ENCODE results near the gene OBP2A.

DNA sequence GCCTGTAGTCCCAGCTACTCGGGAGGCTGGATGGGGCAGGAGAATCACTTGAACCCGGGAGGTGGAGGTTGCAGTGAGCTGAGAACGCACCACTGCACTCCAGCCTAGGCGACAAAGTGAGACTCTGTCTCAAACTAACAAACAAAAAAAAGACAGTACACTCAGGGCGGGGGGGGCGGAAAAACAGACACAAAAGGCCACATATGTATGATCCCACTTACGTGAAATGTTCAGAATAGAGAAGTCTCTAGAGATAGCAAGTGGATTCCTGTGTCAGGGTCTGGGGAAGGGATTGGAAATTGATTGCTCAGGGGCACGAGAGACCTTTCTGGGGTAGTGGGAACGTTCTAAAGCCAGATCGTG lies 33.7 kb upstream of the OBP2A start:
- TF ChIP-seq, protein P1, sequence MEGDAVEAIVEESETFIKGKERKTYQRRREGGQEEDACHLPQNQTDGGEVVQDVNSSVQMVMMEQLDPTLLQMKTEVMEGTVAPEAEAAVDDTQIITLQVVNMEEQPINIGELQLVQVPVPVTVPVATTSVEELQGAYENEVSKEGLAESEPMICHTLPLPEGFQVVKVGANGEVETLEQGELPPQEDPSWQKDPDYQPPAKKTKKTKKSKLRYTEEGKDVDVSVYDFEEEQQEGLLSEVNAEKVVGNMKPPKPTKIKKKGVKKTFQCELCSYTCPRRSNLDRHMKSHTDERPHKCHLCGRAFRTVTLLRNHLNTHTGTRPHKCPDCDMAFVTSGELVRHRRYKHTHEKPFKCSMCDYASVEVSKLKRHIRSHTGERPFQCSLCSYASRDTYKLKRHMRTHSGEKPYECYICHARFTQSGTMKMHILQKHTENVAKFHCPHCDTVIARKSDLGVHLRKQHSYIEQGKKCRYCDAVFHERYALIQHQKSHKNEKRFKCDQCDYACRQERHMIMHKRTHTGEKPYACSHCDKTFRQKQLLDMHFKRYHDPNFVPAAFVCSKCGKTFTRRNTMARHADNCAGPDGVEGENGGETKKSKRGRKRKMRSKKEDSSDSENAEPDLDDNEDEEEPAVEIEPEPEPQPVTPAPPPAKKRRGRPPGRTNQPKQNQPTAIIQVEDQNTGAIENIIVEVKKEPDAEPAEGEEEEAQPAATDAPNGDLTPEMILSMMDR (IDR thresholded peaks at IDR 0.05): no peak
- no peak for TF ChIP-seq CREB1 (CRISPR knock-in tag; IDR thresholded peaks at IDR 0.05)
- TF ChIP-seq, protein P2, sequence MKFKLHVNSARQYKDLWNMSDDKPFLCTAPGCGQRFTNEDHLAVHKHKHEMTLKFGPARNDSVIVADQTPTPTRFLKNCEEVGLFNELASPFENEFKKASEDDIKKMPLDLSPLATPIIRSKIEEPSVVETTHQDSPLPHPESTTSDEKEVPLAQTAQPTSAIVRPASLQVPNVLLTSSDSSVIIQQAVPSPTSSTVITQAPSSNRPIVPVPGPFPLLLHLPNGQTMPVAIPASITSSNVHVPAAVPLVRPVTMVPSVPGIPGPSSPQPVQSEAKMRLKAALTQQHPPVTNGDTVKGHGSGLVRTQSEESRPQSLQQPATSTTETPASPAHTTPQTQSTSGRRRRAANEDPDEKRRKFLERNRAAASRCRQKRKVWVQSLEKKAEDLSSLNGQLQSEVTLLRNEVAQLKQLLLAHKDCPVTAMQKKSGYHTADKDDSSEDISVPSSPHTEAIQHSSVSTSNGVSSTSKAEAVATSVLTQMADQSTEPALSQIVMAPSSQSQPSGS (CRISPR knock-in tag; IDR thresholded peaks at IDR 0.05; ENCODE audit: borderline replicate concordance, low read depth): no peak
- TF ChIP-seq, protein P3, sequence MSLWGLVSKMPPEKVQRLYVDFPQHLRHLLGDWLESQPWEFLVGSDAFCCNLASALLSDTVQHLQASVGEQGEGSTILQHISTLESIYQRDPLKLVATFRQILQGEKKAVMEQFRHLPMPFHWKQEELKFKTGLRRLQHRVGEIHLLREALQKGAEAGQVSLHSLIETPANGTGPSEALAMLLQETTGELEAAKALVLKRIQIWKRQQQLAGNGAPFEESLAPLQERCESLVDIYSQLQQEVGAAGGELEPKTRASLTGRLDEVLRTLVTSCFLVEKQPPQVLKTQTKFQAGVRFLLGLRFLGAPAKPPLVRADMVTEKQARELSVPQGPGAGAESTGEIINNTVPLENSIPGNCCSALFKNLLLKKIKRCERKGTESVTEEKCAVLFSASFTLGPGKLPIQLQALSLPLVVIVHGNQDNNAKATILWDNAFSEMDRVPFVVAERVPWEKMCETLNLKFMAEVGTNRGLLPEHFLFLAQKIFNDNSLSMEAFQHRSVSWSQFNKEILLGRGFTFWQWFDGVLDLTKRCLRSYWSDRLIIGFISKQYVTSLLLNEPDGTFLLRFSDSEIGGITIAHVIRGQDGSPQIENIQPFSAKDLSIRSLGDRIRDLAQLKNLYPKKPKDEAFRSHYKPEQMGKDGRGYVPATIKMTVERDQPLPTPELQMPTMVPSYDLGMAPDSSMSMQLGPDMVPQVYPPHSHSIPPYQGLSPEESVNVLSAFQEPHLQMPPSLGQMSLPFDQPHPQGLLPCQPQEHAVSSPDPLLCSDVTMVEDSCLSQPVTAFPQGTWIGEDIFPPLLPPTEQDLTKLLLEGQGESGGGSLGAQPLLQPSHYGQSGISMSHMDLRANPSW (CRISPR knock-in tag; conservative IDR thresholded peaks at IDR 0.05; ENCODE audit: low read depth): no peak
- TF ChIP-seq MYBL2 (CRISPR knock-in tag; IDR thresholded peaks at IDR 0.05): no peak
- TF ChIP-seq SMAD3 (CRISPR knock-in tag; IDR thresholded peaks at IDR 0.05; ENCODE audit: borderline replicate concordance): no peak
- TF ChIP-seq, protein P4, sequence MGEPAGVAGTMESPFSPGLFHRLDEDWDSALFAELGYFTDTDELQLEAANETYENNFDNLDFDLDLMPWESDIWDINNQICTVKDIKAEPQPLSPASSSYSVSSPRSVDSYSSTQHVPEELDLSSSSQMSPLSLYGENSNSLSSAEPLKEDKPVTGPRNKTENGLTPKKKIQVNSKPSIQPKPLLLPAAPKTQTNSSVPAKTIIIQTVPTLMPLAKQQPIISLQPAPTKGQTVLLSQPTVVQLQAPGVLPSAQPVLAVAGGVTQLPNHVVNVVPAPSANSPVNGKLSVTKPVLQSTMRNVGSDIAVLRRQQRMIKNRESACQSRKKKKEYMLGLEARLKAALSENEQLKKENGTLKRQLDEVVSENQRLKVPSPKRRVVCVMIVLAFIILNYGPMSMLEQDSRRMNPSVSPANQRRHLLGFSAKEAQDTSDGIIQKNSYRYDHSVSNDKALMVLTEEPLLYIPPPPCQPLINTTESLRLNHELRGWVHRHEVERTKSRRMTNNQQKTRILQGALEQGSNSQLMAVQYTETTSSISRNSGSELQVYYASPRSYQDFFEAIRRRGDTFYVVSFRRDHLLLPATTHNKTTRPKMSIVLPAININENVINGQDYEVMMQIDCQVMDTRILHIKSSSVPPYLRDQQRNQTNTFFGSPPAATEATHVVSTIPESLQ (CRISPR knock-in tag; IDR thresholded peaks at IDR 0.05): no peak
- no peak for TF ChIP-seq CBFB (CRISPR knock-in tag; IDR thresholded peaks at IDR 0.05; ENCODE audit: low read depth)
- TF ChIP-seq, protein P5, sequence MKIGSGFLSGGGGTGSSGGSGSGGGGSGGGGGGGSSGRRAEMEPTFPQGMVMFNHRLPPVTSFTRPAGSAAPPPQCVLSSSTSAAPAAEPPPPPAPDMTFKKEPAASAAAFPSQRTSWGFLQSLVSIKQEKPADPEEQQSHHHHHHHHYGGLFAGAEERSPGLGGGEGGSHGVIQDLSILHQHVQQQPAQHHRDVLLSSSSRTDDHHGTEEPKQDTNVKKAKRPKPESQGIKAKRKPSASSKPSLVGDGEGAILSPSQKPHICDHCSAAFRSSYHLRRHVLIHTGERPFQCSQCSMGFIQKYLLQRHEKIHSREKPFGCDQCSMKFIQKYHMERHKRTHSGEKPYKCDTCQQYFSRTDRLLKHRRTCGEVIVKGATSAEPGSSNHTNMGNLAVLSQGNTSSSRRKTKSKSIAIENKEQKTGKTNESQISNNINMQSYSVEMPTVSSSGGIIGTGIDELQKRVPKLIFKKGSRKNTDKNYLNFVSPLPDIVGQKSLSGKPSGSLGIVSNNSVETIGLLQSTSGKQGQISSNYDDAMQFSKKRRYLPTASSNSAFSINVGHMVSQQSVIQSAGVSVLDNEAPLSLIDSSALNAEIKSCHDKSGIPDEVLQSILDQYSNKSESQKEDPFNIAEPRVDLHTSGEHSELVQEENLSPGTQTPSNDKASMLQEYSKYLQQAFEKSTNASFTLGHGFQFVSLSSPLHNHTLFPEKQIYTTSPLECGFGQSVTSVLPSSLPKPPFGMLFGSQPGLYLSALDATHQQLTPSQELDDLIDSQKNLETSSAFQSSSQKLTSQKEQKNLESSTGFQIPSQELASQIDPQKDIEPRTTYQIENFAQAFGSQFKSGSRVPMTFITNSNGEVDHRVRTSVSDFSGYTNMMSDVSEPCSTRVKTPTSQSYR (CRISPR knock-in tag; IDR thresholded peaks at IDR 0.05): no peak
- TF ChIP-seq ZBTB21 (CRISPR knock-in tag; IDR thresholded peaks at IDR 0.05; ENCODE audit: borderline replicate concordance): no peak
- no peak for TF ChIP-seq CREM (CRISPR knock-in tag; IDR thresholded peaks at IDR 0.05)
- TF ChIP-seq, protein P6, sequence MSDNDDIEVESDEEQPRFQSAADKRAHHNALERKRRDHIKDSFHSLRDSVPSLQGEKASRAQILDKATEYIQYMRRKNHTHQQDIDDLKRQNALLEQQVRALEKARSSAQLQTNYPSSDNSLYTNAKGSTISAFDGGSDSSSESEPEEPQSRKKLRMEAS (CRISPR knock-in tag; IDR thresholded peaks at IDR 0.05): no peak
- TF ChIP-seq TP53 (CRISPR knock-in tag; IDR thresholded peaks at IDR 0.05): no peak
- no peak for TF ChIP-seq ETV6 (CRISPR knock-in tag; IDR thresholded peaks at IDR 0.05)

All from WTC11 (cell line).